Skin epidermis (tissue), 12 donors: ENCODE results near the gene TRDMT1.

Experiments used
- H3K27ac ChIP-seq, 21 experiments: fragments of 200-600 bp; sonication (generic) in 11 of 21; one replicate each; pipeline ENCODE4 v1.5.0; 2020; ENCODE audit warnings: mild to moderate bottlenecking in 3 of 21, inconsistent platforms in 2 of 21, moderate library complexity in 2 of 21
- H3K4me3 ChIP-seq, 7 experiments: fragments of 200-600 bp; sonication (generic) in 2 of 7; one replicate each; pipeline ENCODE4 v1.5.0; 2020; ENCODE audit warnings: inconsistent platforms in 2 of 7, mild to moderate bottlenecking in 2 of 7, moderate library complexity in 1 of 7

TRDMT1 gene

DNA sequence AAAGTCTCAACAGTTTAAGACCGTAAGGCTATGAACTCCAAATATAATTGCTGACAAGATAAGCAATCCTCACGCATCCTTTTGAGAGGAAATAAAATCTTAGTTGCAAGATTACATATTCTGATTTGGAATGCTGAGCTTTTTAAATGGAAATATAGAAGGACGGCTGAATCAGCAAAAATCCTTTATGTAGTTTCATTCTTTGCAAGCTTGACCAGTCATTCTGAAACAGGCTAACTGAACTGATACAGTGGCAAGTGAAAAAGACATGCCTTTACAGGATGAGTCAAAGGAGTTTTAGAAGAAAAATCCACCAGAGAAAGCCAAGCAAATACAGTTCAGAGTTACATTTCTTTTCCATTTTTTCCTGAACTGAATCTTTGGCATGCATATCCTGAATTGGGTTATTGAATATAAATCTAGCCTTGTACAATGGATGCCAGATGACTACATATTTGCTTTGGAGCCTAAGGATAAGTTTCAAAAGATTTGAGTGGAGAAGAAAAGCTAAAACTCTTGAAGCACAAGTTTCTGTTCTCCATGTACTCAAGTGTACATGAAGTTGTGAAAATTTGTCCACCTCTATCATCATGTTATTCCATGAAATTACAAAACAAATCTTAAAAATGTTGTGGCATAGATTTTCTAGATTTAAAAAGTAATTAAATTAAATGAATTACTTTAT lies 30.9 kb upstream of the TRDMT1 start:
- peak overlapping the region; percentile 66 to 97 (median 74) for H3K4me3 ChIP-seq
- peak overlapping the region in 14 of 21 experiments; percentile 4 to 100 (median 48) for H3K27ac ChIP-seq

DNA sequence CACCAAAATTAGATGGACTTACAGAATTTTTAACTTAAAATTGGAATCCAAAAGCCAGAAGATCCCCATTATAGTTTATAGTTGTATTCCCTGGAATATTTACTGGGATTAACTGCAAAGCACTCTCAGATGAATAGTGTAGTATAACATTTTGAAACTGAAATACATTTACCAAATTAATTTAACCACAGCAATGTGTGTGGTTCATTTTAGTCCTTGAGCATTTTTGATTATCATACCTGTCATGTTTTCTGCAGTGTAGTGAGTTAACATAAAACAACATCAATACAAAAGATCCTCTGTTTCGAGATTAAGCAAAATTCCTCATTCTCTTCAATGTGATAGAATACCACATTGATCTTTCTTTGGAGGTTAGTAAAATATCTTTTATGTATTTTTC lies 30.3 kb upstream of the TRDMT1 start:
- Histone ChIP-seq H3K27ac (peak overlapping the region in 10 of 21 experiments; percentile 4 to 100 (median 96)), H3K4me3 (peak overlapping the region; percentile 66 to 97 (median 74))

DNA sequence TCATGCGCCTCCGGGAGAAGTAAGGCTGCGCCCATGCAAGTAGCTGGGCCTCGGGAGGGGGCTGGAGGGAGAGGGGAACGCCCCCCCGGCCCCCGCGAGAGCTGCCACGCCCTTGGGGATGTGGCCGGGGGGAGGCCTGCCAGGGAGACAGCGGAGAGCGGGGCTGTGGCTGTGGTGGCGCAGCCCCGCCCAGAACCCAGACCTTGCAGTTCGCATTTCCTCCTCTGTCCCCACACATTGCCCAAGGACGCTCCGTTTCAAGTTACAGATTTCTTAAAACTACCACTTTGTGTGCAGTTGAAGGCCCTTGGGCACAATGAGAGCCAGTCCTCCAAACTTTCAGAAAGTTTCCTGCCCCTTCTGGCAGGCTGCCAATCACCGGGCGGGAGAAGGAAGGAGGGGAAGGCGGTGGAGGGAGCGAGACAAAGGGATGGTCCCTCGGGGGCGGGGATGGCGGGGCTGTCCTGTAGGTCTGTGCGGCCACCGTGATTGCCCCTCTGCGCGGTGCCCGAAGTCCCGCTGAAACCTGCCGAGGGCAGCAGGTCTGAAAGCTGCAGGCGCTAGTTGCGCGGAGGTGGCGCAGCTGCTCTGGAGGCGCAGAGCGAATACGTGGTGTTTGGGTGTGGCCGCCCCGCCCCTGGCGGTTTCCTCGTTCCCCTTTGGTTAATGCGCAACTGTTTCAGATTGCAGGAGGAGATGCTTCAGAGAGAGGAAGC lies 28.7 kb upstream of the TRDMT1 start:
- H3K4me3 ChIP-seq: peak overlapping the region; percentile 66 to 97 (median 74)
- peak overlapping the region; percentile 87 to 100 (median 97) for H3K27ac ChIP-seq

DNA sequence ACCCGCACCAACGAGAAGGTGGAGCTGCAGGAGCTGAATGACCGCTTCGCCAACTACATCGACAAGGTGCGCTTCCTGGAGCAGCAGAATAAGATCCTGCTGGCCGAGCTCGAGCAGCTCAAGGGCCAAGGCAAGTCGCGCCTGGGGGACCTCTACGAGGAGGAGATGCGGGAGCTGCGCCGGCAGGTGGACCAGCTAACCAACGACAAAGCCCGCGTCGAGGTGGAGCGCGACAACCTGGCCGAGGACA lies 28.2 kb upstream of the TRDMT1 start:
- Histone ChIP-seq H3K4me3 (peak overlapping the region; percentile 66 to 97 (median 74)), H3K27ac (peak overlapping the region; percentile 87 to 100 (median 97))

DNA sequence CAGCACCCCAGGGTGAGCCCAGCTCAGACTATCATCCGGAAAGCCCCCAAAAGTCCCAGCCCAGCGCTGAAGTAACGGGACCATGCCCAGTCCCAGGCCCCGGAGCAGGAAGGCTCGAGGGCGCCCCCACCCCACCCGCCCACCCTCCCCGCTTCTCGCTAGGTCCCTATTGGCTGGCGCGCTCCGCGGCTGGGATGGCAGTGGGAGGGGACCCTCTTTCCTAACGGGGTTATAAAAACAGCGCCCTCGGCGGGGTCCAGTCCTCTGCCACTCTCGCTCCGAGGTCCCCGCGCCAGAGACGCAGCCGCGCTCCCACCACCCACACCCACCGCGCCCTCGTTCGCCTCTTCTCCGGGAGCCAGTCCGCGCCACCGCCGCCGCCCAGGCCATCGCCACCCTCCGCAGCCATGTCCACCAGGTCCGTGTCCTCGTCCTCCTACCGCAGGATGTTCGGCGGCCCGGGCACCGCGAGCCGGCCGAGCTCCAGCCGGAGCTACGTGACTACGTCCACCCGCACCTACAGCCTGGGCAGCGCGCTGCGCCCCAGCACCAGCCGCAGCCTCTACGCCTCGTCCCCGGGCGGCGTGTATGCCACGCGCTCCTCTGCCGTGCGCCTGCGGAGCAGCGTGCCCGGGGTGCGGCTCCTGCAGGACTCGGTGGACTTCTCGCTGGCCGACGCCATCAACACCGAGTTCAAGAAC lies 27.7 kb upstream of the TRDMT1 start:
- Histone ChIP-seq H3K4me3 (peak overlapping the region; percentile 66 to 97 (median 74)), H3K27ac (peak overlapping the region; percentile 87 to 100 (median 97))

DNA sequence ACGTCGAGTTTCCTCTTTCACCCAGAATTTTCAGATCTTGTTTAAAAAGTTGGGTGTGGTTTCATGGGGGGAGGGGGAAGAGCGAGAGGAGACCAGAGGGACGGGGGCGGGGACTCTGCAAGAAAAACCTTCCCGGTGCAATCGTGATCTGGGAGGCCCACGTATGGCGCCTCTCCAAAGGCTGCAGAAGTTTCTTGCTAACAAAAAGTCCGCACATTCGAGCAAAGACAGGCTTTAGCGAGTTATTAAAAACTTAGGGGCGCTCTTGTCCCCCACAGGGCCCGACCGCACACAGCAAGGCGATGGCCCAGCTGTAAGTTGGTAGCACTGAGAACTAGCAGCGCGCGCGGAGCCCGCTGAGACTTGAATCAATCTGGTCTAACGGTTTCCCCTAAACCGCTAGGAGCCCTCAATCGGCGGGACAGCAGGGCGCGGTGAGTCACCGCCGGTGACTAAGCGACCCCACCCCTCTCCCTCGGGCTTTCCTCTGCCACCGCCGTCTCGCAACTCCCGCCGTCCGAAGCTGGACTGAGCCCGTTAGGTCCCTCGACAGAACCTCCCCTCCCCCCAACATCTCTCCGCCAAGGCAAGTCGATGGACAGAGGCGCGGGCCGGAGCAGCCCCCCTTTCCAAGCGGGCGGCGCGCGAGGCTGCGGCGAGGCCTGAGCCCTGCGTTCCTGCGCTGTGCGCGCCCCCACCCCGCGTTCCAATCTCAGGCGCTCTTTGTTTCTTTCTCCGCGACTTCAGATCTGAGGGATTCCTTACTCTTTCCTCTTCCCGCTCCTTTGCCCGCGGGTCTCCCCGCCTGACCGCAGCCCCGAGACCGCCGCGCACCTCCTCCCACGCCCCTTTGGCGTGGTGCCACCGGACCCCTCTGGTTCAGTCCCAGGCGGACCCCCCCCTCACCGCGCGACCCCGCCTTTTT lies 26.9 kb upstream of the TRDMT1 start, which contains the start of gene VIM:
Gene VIM, plus strand, starts transcription at position 151 of the 925 bp plus-strand sequence. CDS start 1,182 bp downstream, outside the sequence.
- Histone ChIP-seq H3K27ac (peak within 1 kb of the TSS; percentile 87 to 100 (median 97)), H3K4me3 (peak within 1 kb of the TSS; percentile 66 to 97 (median 74))

DNA sequence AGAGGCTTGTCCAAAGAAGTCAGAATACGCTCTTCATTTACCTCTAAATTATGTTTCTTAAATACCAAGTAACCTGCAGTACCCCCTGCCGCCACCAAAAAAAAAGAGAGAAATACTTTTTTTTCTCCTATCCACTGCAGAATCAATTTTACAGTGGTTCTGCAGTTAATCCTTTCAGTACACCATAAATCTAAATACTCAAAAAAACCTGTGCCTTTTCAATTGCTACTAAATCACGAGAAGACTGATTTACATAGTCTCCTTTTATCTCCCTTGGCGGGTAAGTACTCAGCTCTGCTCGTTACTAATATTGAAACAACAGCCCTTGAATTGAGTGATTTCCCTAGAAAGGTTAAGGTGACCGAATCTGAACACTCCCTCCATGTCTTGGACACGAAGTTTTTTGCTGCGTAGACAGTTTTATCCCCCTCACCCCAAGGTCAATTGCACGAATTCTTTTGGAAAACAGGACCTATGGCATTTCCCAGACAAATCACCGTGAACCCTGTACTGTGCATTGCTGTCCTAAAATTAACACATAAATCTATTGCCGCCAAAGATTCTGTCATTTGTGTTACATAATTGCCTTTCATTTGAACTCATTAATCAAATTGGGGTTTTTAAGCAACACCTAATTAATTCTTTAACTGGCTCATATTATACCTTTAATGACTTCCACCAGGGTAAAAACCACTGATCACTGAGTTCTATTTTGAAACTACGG lies 26.1 kb upstream of the TRDMT1 start:
- peak overlapping the region in 20 of 21 experiments; percentile 87 to 100 (median 97) for H3K27ac ChIP-seq
- H3K4me3 ChIP-seq: peak overlapping the region; percentile 66 to 97 (median 74)

DNA sequence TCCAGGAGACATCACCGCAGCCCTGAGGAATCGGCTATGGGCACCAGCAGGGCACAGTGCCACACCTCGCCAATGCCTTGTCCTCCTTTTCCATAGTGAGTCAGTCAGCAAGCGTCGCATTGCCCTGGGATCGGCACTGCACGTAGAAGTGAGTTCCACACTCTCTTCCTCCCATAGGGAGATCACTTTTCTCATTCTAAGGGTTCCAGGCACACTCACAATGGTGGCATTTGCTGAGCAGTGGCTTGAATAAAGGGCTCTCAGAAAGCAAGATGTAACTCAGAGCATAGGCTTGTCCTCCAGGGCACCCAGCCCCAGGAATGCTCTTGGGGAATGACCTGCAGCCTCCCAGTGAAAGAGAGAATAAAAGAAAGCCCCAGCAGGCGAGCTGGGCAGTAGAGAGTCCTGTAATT lies 25.4 kb upstream of the TRDMT1 start:
- peak overlapping the region in 20 of 21 experiments; percentile 87 to 100 (median 97) for H3K27ac ChIP-seq
- H3K4me3 ChIP-seq: peak overlapping the region in 4 of 7 experiments; percentile 68 to 97 (median 72)

DNA sequence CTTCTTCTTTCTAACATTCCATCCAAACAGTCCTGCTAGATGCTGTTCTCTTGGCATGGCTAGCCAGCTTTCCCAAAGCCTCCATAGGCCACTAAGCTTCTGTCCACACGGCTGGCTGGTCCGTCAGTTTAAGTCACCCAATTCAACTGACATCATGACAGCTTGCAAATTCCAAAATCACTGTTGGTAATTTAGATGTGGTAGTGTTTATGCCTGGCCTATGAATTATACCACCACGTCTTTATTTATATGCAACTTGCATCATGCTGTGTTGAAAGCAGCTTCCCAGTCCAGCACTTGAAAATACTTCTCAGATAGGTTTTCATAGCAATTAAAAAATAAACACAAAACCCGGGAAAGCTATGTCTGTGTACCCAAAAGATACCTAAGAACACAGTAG lies 24.3 kb upstream of the TRDMT1 start:
- H3K4me3 ChIP-seq: no peak overlapping the region
- no peak overlapping the region for H3K27ac ChIP-seq

DNA sequence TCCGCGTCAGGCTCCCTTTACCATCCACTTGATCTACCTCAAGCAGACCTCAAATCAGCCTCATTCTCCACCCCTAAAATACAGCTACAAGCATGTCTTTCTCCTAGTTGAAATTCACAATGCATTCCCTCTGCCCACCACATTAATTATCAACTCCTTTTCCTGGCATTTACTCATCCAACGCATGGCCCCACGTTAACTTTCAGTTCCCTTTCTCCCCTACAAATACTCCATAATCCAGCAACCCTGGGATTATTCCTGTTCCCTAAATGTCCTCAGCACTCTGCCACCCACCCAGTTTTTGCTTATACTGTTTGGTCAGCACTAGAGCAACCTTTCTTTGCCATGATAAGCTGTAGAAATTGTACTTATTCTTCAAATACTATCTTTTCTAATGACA lies 20.9 kb upstream of the TRDMT1 start:
- Histone ChIP-seq H3K27ac (no peak overlapping the region), H3K4me3 (no peak overlapping the region)

DNA sequence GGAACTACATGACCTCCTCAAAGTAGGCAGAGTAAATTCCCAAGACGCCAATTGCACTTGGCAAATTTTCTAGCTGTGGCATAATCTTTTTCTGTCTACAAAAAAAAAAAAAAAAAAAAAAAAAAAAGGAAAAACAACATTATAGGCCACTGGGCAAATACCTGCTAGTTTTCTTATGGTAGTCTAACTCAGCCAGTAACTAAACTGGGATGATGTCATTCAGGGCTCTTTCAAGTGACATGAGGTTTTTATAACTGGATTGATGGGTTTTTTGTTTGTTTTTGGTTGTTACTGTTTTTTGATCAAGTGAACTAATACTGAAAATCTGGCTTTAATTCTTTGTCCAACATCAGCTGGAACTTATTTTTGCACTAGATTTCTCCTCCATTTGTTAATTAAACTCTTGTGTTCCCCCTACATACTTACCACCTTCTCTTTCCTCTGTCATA lies 19.2 kb upstream of the TRDMT1 start:
- H3K27ac ChIP-seq: peak overlapping the region in 1 of 21 experiments; percentile 34

DNA sequence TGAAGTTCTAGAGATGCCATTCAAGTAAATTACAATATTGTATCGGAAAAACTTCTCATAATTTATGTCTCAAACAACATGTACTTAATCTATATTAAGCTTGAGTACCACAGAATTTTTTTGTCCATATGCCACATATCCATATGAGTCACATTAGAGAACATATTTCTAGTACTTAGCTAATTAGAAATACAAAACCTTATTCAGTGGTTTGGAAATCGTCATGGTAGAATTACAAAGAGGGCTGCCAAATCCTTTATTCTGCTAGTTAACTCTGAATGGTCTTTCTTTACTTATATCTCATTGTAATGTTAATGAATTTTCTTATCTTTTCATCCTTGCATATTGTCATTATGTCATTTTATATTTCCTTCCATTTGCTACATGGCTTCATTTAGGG lies 17.6 kb upstream of the TRDMT1 start:
- H3K4me3 ChIP-seq: no peak overlapping the region
- H3K27ac ChIP-seq: peak overlapping the region in 4 of 21 experiments; percentile 20 to 92 (median 66)

More for the DNA sequence above, 19.2 kb upstream of the TRDMT1 start:
- no peak overlapping the region for H3K4me3 ChIP-seq

DNA sequence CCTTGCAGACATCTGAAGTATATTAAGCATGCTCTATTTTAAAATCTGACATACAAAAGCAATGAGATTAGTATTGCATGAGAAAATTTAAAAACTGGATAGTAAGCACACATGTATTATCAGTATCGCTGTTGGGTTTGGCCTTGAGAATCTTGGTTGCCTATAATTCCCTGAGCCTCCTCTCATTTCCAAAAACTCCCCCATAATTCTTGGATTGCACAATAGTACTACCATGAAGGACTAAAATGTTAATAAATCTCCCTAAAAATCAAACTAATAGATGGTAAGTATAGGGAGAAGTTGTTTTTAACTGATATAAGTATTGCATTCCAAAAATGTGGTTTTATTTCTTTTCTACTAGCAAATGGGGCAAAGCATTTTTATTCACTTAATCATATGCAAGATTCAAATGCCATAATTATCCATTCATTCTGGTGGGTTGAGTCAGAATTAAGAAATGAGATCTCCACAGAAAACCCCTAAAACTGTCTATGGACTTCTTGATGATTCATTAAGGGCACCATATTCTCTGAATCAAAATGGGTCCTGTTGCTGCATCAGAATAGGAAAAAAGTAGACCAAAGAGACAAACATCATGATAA lies 16.3 kb upstream of the TRDMT1 start:
- Histone ChIP-seq H3K27ac (peak overlapping the region in 16 of 21 experiments; percentile 52 to 92 (median 85)), H3K4me3 (no peak overlapping the region)

DNA sequence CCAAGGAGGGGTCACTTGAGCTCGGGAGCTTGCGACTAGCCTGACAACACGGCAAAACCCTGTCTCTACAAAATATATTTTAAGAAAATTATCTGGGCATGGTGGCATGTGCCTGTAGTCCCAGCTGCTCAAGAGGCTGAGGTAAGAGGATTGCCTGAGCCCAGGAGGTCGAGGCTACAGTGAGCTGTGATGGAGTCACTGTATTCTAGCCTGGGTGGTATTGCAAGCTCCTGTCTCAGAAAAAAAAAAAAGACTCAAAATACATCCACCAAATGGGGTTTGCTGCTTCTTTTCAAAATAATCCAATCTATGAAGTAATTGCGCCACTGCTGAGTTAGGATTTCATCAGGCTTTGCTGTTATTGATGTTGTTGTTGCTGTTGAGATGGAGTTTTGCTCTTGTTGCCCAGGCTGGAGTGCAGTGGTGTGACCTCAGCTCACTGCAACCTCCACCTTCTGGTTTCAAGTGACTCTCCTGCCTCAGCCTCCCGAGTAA lies 15.5 kb upstream of the TRDMT1 start:
- Histone ChIP-seq H3K27ac (peak overlapping the region in 20 of 21 experiments; percentile 52 to 92 (median 84)), H3K4me3 (no peak overlapping the region)

DNA sequence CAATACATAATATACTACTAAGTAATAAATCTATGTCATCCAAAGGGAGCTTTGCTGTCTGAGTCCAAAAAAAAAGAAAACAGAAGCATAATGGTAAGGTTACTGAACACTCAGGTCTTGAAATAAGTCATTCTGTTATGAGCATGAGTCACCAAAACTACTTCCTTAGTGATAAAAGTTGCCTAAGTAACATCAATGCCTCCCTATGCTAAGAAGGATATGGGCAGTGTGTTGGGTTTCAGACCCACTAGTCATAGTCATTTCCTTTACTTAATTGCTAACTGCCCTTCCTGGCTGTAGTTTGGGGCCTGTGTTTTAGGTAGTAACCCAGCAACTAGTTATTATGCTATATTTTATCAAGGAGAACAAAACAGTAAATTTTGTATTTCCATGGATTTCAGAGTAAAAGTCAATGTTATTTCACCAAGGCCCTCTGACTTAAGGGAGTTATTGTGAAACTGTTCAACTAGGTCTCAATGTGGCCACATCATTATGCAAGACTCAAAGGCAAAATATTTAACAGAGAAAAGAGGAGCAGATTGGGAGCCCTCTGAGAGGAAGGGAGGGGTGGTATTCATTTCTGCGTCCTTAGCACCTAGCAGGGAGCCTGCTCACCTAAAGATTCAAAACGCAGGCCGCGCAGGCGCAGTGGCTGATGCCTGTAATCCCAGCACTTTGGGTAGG lies 14.9 kb upstream of the TRDMT1 start:
- Histone ChIP-seq H3K4me3 (no peak overlapping the region), H3K27ac (peak overlapping the region in 20 of 21 experiments; percentile 52 to 92 (median 84))

DNA sequence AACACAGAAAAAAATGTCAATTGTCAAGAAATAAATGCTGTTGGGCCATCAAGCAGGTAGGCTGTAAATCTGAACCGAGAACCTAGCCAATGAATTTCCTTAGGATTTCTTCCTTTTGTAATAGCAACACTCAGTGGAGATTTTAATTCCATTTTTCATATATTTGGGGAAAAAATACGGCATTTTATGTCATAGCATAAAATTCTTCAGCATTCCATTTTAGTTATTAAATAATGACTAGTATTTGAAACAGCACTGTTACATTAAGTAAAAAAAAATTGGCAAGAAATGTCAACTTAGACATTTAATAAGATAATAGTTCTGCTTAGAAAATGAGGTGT lies 14.3 kb upstream of the TRDMT1 start:
- Histone ChIP-seq H3K27ac (peak overlapping the region in 20 of 21 experiments; percentile 10 to 92 (median 82)), H3K4me3 (no peak overlapping the region)

DNA sequence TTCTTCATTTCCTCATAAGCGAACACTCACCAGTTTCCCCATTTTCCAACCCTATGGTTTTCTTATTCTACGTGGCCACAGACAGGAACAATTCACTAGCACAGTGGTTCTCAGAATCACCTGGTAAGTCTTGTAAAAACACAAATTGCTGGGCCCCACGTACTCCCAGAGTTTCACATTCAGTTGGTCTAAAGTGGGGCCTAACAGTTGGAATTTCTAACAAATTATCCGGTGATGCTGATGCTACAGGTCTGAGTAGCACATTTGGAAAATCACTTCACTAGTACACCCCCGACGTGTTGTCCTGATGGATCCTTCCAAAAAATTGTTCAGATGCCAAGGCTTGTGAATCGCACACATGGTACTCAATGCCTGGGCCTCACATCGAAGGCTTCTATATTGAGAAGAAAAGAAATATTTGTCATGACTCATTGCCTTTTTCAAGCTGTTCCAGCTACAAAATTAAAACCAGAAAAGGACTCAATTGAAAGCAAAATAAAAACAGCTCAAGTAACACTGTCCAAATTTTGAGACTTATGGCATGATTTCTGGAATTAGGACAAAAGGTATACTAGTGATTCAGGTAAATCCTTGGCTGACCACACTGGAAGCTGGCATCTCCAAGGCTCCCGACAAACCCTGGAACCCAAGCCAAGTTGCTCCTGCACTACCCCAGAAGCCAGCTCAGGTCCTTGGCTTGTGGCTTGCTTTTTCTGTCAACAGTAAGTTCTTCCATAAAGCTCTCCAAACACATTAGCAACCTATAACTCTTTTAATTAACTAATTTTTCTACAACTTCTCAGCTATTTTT lies 13.7 kb upstream of the TRDMT1 start:
- Histone ChIP-seq H3K27ac (peak overlapping the region in 20 of 21 experiments; percentile 10 to 92 (median 82)), H3K4me3 (no peak overlapping the region)
